DND-41 (cell line): ENCODE data around the gene TBC1D22A.

Experiments
- ATAC-seq: fragments of 200-7000 bp; cut with Tn5 transposase; 3 replicates; pipeline ENCODE4 v1.9.1; 2021; ENCODE audit warnings: low read depth; ENCODE audit not compliant: insufficient read depth
- DNase-seq: peaks from one replicate; pipeline ENCODE4 v3.0.0-alpha.2; 2020
- H2AFZ ChIP-seq: 2 replicates; pipeline ENCODE4 v1.6.0; 2012; ENCODE audit warnings: low read depth, low read length
- H3K27ac ChIP-seq: 2 replicates; pipeline ENCODE4 v1.5.1; 2012; ENCODE audit warnings: low read length, inconsistent platforms
- H3K27me3 ChIP-seq: fragments of 200-600 bp; sonication (generic); 2 replicates; pipeline ENCODE4 v1.6.0; 2012; ENCODE audit warnings: low read length, mild to moderate bottlenecking, inconsistent platforms; ENCODE audit not compliant: insufficient read depth, poor library complexity
- H3K36me3 ChIP-seq: 2 replicates; pipeline ENCODE4 v1.5.1; 2012; ENCODE audit warnings: low read length, inconsistent platforms; ENCODE audit not compliant: insufficient read depth
- H3K4me1 ChIP-seq: 2 replicates; pipeline ENCODE4 v1.5.1; 2012; ENCODE audit warnings: mild to moderate bottlenecking, low read length; ENCODE audit not compliant: insufficient read depth
- H3K4me2 ChIP-seq: 2 replicates; pipeline ENCODE4 v1.6.0; 2012; ENCODE audit warnings: mild to moderate bottlenecking, moderate library complexity, low read length, inconsistent platforms; ENCODE audit not compliant: insufficient read depth
- H3K4me3 ChIP-seq, 2 experiments: fragments of 200-600 bp in 1 of 2; shearing (Covaris generic) in 1 of 2; 2 replicates each; pipeline ENCODE4 v1.5.1; 2012 to 2016; ENCODE audit warnings: inconsistent platforms in 2 of 2, low read length in 2 of 2, mild to moderate bottlenecking in 2 of 2, low read depth in 1 of 2, moderate library complexity in 1 of 2
- H3K79me2 ChIP-seq: 2 replicates; pipeline ENCODE4 v1.6.0; 2012; ENCODE audit warnings: low read length, inconsistent platforms; ENCODE audit not compliant: insufficient read depth
- H3K9ac ChIP-seq: 2 replicates; pipeline ENCODE4 v1.6.0; 2012; ENCODE audit warnings: low read depth, mild to moderate bottlenecking, inconsistent platforms, low read length, moderate library complexity
- H3K9me3 ChIP-seq: 2 replicates; pipeline ENCODE4 v1.5.1; 2012; ENCODE audit warnings: low read length, moderate library complexity, mild to moderate bottlenecking, inconsistent platforms; ENCODE audit not compliant: insufficient read depth, severe bottlenecking
- H4K20me1 ChIP-seq: 2 replicates; pipeline ENCODE4 v1.6.0; 2012; ENCODE audit warnings: low read length; ENCODE audit not compliant: insufficient read depth
- CTCF ChIP-seq: IDR thresholded peaks from 2 replicates; pipeline ENCODE4 v1.5.1; 2012; ENCODE audit warnings: borderline replicate concordance, low read length, moderate library complexity, mild to moderate bottlenecking; ENCODE audit not compliant: poor library complexity, severe bottlenecking; ENCODE audit errors: extremely low read depth
- EZH2 ChIP-seq: IDR thresholded peaks from 3 replicates; pipeline ENCODE4 v1.6.1; 2012; ENCODE audit warnings: borderline replicate concordance, low read depth, mild to moderate bottlenecking, moderate library complexity, low read length, inconsistent platforms; ENCODE audit not compliant: severe bottlenecking

The TBC1D22A gene

GRCh38 chr22:47083379-47083986 lies 321.0 kb downstream of the TBC1D22A start:
- no peak overlapping the region for H3K9ac ChIP-seq
- H2AFZ ChIP-seq, result no peak overlapping the region
- H3K27ac ChIP-seq, result no peak overlapping the region
- no peaks in the 10 kb centered on the region for H3K27me3 ChIP-seq
- no peak overlapping the region for H3K4me2 ChIP-seq
- H3K4me3 ChIP-seq, result no peak overlapping the region
- no peaks in the 10 kb centered on the region for H3K79me2 ChIP-seq
- no peaks in the 10 kb centered on the region; the same call in none of the 2 replicates for H4K20me1 ChIP-seq
- peaks cover 10% of the 10 kb centered on the region for H3K9me3 ChIP-seq
- ATAC-seq (no peak), DNase-seq (no peak)
- no peaks in the 10 kb centered on the region; the same call in 1 of the 2 replicates for H3K36me3 ChIP-seq
- no peaks in the 10 kb centered on the region for H3K4me1 ChIP-seq
- no peak for TF ChIP-seq EZH2
- TF ChIP-seq CTCF, result no peak

GRCh38 chr22:47084226-47084625 lies 321.8 kb downstream of the TBC1D22A start:
- TF ChIP-seq EZH2 (no peak), CTCF (no peak)
- Histone ChIP-seq H3K27me3 (no peaks in the 10 kb centered on the region), H4K20me1 (no peaks in the 10 kb centered on the region; the same call in none of the 2 replicates), H3K4me2 (no peak overlapping the region), H2AFZ (no peak overlapping the region), H3K36me3 (no peaks in the 10 kb centered on the region), H3K9me3 (peaks cover 6% of the 10 kb centered on the region), H3K27ac (no peak overlapping the region), H3K79me2 (no peaks in the 10 kb centered on the region), H3K4me1 (no peaks in the 10 kb centered on the region), H3K4me3 (no peak overlapping the region), H3K9ac (no peak overlapping the region)
- no peak for ATAC-seq
- no peak for DNase-seq

DNA sequence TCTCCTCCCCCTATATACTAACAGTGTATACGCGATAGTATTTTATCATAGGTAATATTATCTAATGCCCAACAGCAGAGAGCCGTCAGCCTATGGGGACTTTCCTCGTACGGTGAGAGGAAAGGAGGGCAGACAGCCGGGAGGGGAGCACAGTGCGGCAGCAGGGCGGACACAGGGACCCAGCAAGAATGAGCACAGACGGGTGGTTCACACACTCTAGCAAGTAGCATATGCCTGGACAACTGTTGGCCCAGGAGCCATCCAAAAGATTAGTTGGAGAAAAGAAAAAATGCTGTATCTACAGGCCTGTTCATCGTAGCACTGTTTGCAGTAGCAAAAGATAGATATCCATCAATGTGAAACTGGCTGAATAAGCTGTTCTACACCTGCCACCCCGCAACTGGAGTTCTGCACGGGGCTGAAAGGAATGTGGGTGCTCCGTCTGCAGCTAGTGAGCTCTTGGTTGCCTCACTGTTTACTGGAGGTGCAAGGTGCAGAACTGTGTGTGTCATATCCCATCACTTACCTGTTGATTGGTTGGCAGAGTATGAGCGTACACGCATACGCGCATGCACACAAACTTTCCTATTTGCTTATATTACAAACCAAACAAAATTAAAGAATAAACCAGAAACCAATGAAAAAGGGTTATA lies 324.3 kb downstream of the TBC1D22A start:
- Histone ChIP-seq H3K27me3 (no peaks in the 10 kb centered on the region), H3K4me1 (no peaks in the 10 kb centered on the region), H3K4me3 (no peak overlapping the region), H3K9ac (no peak overlapping the region), H2AFZ (no peak overlapping the region), H3K27ac (no peak overlapping the region), H4K20me1 (peaks cover 3% of the 10 kb centered on the region), H3K36me3 (no peaks in the 10 kb centered on the region), H3K79me2 (no peaks in the 10 kb centered on the region), H3K9me3 (no peaks in the 10 kb centered on the region), H3K4me2 (no peak overlapping the region)
- no peak for TF ChIP-seq EZH2
- TF ChIP-seq CTCF, result no peak
- DNase-seq (no peak), ATAC-seq (no peak)
